ENCODE measurements around the gene LMBRD2. TPM values are rescaled to one million over a fixed set of nuclear protein-coding genes. Genes with fewer than 3 reads are reported as not detected.

LMBRD2 gene
- total and polyA plus RNA-seq, 2 of the 8 experiments (the other 6 are each of a cell fraction or from before 2014, with no cell fraction given) = 1.1 to 4.1 TPM

GRCh38 chr5:36066540-36067210, 85.0 kb downstream of the LMBRD2 start, which contains the start of gene UGT3A2:
TSS of gene UGT3A2 (minus strand) at chr5:36066882. CDS start at chr5:36066789, 93 bp downstream.
- Histone ChIP-seq H2BK120ac (replicated peaks; ENCODE audit: low read depth, low read length) (no peak within 1 kb of the TSS), H4K5ac (ENCODE audit: insufficient read length, low read depth, low read length) (no peak within 1 kb of the TSS), H2AK5ac (ENCODE audit: low read depth, low read length) (no peak within 1 kb of the TSS), H2BK20ac (ENCODE audit: low read length) (no peak within 1 kb of the TSS), H4K20me1 (replicated peaks in 1 of 2; ENCODE audit: control insufficient read depth in 1 of 2, insufficient read depth in 2 of 2, low read length in 2 of 2) (no peaks in the 10 kb centered on the region), H3K4ac (replicated peaks; ENCODE audit: insufficient read length, low read depth, low read length) (no peak within 1 kb of the TSS), H3K27me3 (replicated peaks in 1 of 4; ENCODE audit: control insufficient read depth in 3 of 4, extremely low read depth in 1 of 4, insufficient read depth in 3 of 4, low read length in 3 of 4) (no peaks in the 10 kb centered on the region; a peak in 1 of 7 replicates), H2BK15ac (ENCODE audit: low read length) (no peak within 1 kb of the TSS), H3K18ac (ENCODE audit: extremely low read depth, low read length) (peak within 1 kb of the TSS; percentile 83), H3K27ac (ENCODE audit: low read depth, low read length) (no peak within 1 kb of the TSS), H3K79me2 (ENCODE audit: control insufficient read depth in 1 of 2, insufficient read depth in 2 of 2, low read length in 2 of 2) (0 out of 4 replicates have a peak, but pooled peaks cover 0 to 2% of the 10 kb centered on the region in 2 experiments), H3K36me3 (ENCODE audit: control insufficient read depth in 2 of 4, insufficient read depth in 4 of 4, low read length in 3 of 4) (peaks cover 0 to 12% (median 6%) of the 10 kb centered on the region in 4 experiments; a peak in 4 of 8 replicates), H2BK12ac (ENCODE audit: low read depth, low read length) (0 out of 2 replicates have a peak within 1 kb of the TSS, but pooled peaks have one; percentile 31), H3K23ac (ENCODE audit: insufficient read length) (no peak within 1 kb of the TSS), H3K4me1 (replicated peaks in 1 of 4; ENCODE audit: control insufficient read depth in 3 of 4, insufficient read depth in 4 of 4, low read length in 3 of 4) (peaks cover 0 to 6% (median 4%) of the 10 kb centered on the region in 4 experiments; a peak in 4 of 7 replicates), H2AFZ (ENCODE audit: low read length) (peak within 1 kb of the TSS; percentile 98), H2BK5ac (ENCODE audit: low read depth, low read length) (peak within 1 kb of the TSS; percentile 69; the same call in 1 of the 2 replicates), H3K14ac (ENCODE audit: insufficient read length) (no peak within 1 kb of the TSS), H3K9ac (replicated peaks in 1 of 4; ENCODE audit: extremely low read depth in 1 of 4, low read depth in 3 of 4, low read length in 3 of 4) (peak within 1 kb of the TSS in 3 of 4 experiments; percentile 38 to 62 (median 52); a peak in 6 of 7 replicates), H4K91ac (replicated peaks; ENCODE audit: insufficient read length, low read length) (no peak within 1 kb of the TSS), H3K9me3 (ENCODE audit: insufficient read depth in 2 of 2, low read depth in 1 of 2, low read length in 1 of 2) (no peaks in the 10 kb centered on the region), H3K4me2 (ENCODE audit: insufficient read depth in 1 of 2, low read depth in 2 of 2, low read length in 2 of 2) (peak within 1 kb of the TSS; percentile 75 to 81), H3K79me1 (ENCODE audit: low read depth, low read length) (no peaks in the 10 kb centered on the region), H3K4me3 (ENCODE audit: extremely low read depth in 1 of 4, insufficient read depth in 2 of 4, low read depth in 3 of 4, low read length in 4 of 4) (peak within 1 kb of the TSS; percentile 65 to 77 (median 76)), H3K23me2 (ENCODE audit: low read depth, low read length) (peaks cover 6% of the 10 kb centered on the region; the same call in 1 of the 2 replicates), H3K56ac (replicated peaks; ENCODE audit: insufficient read length, low read depth, low read length) (no peak within 1 kb of the TSS), H4K8ac (ENCODE audit: extremely low read depth, insufficient read depth, low read length) (no peak within 1 kb of the TSS)
- FAIRE-seq = peak; percentile 98
- ChIA-PET POLR2A (ENCODE audit: partially characterized antibody) (interaction anchor here (0.7 to 2.0 kb wide), 6 partner anchors 10 to 194 kb away, joined by 3 to 13 read pairs (median 3); partner anchors contain the start of genes LMBRD2 and SKP2), CTCF (ENCODE audit: partially characterized antibody) (interaction anchor here (0.6 to 1.7 kb wide), 11 partner anchors 12 to 575 kb away, joined by 3 to 6 read pairs (median 4); partner anchors contain the start of genes LMBRD2, SKP2 and SPEF2)
- 1% methylated on average over 21 of the region's 22 CpGs; no CpG with 5 or more reads in 1 of the 2 experiments for WGBS, 2 experiments (ENCODE audit: extremely low coverage in 1 of 2, insufficient coverage in 1 of 2, insufficient read length in 1 of 2, insufficient replicate concordance in 2 of 2, low coverage in 1 of 2, low lambda C conversion rate in 2 of 2, missing lambda C conversion rate in 1 of 2)
- peak; percentile 86 for DNase-seq (ENCODE audit: low read depth in 1 of 2, low spot score in 2 of 2)
- TF ChIP-seq CBX8 (IDR thresholded peaks at IDR 0.05; ENCODE audit: borderline replicate concordance, low read depth, low read length) = no peak
- no peak for TF ChIP-seq SRF (IDR thresholded peaks at IDR 0.05; ENCODE audit: low read depth, low read length)
- no peak for TF ChIP-seq KDM5A (IDR thresholded peaks at IDR 0.05; ENCODE audit: low read length)
- TF ChIP-seq EGR1 (IDR thresholded peaks at IDR 0.05; ENCODE audit: borderline replicate concordance, low read depth, low read length) = no peak
- no peak for TF ChIP-seq JUND (IDR thresholded peaks at IDR 0.05; ENCODE audit: low read length)
- TF ChIP-seq MAX (IDR thresholded peaks at IDR 0.05) = peak; percentile 70
- no peak for TF ChIP-seq EP300 (IDR thresholded peaks at IDR 0.05; ENCODE audit: borderline replicate concordance in 1 of 2, low read depth in 2 of 2, low read length in 2 of 2)
- no peak for TF ChIP-seq KDM1A (IDR thresholded peaks at IDR 0.05; ENCODE audit: borderline replicate concordance, low read length)
- no peak for TF ChIP-seq GTF2F1 (IDR thresholded peaks at IDR 0.05; ENCODE audit: borderline replicate concordance, low read depth, low read length)
- TF ChIP-seq MAFK (IDR thresholded peaks at IDR 0.05; ENCODE audit: low read depth, low read length) = no peak
- TF ChIP-seq TCF12 (IDR thresholded peaks at IDR 0.05; ENCODE audit: low read depth, low read length) = no peak
- peak; percentile 68 for TF ChIP-seq ASH2L (IDR thresholded peaks at IDR 0.05; ENCODE audit: low read length)

Measured in H1 (cell line).